SK-N-MC (cell line): Measurements from ENCODE around the gene PAX5.

Source experiments
- DNase-seq: peaks from one replicate; pipeline ENCODE4 v3.0.0-alpha.2; 2011; ENCODE audit warnings: low read depth, low spot score
- H3K27ac ChIP-seq: fragments of 200-600 bp; sonication (generic); 2 replicates; pipeline ENCODE4 v1.5.1; 2016; ENCODE audit warnings: mixed run types
- H3K36me3 ChIP-seq: fragments of 200-600 bp; sonication (generic); 2 replicates; pipeline ENCODE4 v1.6.1; 2017; ENCODE audit warnings: antibody characterized with exemption, low read length, mixed read lengths; ENCODE audit not compliant: insufficient read depth
- H3K4me3 ChIP-seq: fragments of 200-600 bp; sonication (generic); 2 replicates; pipeline ENCODE4 v1.5.1; 2016
- H3K9ac ChIP-seq: fragments of 200-600 bp; sonication (generic); 2 replicates; pipeline ENCODE4 v1.8.0; 2017; ENCODE audit warnings: mixed run types, mixed read lengths; ENCODE audit not compliant: insufficient read length
- H3K9me3 ChIP-seq: fragments of 200-600 bp; sonication (generic); 2 replicates; pipeline ENCODE4 v1.6.1; 2017; ENCODE audit warnings: low read depth, mild to moderate bottlenecking, antibody characterized with exemption, low read length, moderate library complexity, mixed read lengths
- EZH2 ChIP-seq: fragments of 200-600 bp; sonication (generic); IDR thresholded peaks from one replicate; pipeline ENCODE4 v1.6.1; 2017; ENCODE audit warnings: antibody characterized with exemption
- FOXP2 ChIP-seq: optimal IDR thresholded peaks from 2 replicates; pipeline ENCODE3; 2011; ENCODE audit warnings: mild to moderate bottlenecking, moderate library complexity; ENCODE audit not compliant: insufficient read depth; ENCODE audit errors: extremely low read length, control extremely low read depth
- POLR2AphosphoS5 ChIP-seq: IDR thresholded peaks from 2 replicates; pipeline ENCODE4 v1.6.1; 2012; ENCODE audit warnings: mild to moderate bottlenecking, low read depth, low read length, borderline replicate concordance

PAX5 gene

DNA sequence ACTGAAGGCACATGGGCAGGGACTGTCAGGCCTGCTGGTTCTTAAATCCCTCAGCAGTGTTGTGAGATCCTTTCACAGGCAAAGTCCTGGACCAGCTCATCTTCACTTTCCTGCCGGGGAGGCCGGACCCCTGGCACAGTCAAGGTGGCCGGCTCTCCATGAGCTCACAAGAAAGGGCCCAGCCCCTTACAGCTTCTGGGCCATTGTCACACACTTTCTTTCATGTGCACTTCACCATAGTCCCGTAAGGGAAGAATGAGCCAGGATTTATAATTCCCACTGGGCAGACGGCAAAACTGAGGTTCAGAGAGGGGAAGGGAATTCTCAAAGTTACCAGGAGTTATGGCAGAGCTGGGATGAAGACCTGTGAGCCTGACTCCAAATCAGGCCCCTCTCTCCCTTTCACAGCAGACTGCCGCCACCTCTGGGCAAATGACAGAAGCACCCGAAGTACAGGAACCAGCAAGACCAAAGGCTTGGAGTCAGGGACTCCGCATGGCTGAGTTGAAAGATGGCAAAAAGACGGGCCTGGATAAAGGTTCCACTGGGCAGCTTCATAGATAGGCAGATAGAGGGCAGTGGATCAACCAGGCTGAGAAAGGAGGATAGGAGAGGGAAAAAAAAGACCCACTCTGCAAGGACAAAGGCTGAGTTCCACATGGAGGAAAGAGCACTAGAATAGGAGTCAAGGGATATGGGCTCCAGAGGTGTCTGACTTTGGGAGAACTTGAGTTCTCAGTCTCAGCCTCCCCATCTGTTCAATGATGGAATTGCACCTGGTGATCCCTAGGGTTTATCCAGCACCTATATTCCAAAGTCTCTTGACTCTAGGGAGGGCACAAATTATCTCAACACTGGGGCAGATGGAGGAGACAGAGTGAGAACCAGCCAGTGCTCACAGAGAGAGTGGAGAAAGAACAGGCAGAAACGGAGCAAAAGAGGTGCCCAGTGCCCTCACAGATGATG, 128.7 kb downstream of the PAX5 start:
- no peak for TF ChIP-seq EZH2
- no peak for TF ChIP-seq POLR2AphosphoS5
- TF ChIP-seq FOXP2 = no peak
- Histone ChIP-seq H3K36me3 (no peaks in the 10 kb centered on the region), H3K27ac (no peak overlapping the region), H3K9me3 (no peaks in the 10 kb centered on the region), H3K9ac (no peak overlapping the region), H3K4me3 (no peak overlapping the region)
- no peak for DNase-seq

DNA sequence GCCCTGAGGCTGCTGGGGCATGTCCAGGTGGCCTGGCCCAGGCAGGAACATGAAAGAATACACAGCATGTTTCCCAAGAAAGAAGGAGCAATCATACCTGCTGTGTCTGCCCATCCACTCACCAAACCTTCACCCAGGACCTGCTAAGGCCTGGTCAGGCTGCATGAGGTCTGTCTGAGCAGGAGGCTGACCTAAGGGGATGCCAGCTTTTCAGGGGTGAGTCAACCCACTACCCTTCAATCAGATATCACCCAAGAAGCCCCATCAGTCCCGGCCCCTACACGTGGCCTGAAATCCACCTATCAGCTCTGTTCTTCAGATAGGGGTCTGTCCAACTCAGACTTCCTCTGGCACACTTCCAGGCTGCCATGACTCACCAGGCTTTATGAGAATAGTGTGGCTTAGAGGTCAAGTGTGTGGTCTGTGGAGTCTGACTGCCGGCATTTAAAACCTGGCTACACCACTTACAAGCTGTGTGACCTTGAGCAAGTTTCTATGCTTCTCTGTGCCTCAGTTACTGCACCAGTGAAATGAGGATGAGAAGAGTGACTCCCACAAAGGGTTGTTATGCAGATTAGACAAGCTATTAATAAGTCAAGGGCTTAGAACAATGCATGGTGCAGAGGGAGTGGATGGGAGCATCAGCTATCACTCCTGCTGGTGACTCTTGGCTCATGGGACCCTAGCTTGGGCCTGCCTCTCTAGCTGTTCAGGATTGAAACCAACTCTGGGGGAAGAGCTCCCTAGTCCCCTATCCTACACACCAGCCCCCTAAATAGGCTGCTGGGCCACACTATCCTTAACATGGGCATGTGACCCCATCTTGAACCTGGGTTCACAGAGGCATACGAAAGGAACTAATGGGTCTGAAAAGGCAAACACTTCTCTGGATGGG, 130.3 kb downstream of the PAX5 start:
- DNase-seq = no peak
- Histone ChIP-seq H3K9me3 (no peaks in the 10 kb centered on the region), H3K4me3 (no peak overlapping the region), H3K36me3 (no peaks in the 10 kb centered on the region), H3K9ac (no peak overlapping the region), H3K27ac (no peak overlapping the region)
- TF ChIP-seq FOXP2 = no peak
- no peak for TF ChIP-seq EZH2
- TF ChIP-seq POLR2AphosphoS5 = no peak

DNA sequence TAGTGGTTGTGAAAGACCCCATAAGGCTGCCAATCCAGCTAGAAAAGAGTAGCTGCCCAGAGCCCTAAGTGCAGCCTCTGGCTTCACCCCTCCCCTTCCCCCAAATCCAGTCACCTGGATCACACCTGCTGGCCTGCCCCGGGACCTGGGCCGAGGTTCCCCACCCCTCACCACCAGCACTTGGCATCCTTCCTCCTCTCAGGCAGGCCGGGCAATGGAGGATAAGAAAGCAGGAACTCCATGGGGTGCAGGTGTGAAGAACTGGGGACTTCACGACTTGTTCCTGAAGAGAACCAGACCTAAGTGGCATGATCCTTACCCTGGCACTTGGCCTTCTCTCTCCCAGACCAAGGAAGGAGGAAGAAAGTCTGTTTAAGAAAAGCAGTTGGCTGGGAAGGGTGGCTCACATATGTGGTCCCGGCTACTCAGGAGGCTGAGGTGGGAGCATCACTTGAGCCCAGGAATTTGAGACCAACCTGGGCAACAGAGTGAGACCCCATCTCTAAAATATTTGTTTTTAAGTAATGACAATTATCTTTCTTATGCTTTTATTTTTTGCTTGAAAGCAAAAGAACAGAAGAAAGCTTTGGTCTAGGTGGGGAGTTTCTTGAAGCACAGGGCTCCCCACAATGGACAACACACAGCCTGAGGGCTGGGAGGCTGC, 131.1 kb downstream of the PAX5 start:
- Histone ChIP-seq H3K4me3 (no peak overlapping the region), H3K9me3 (no peaks in the 10 kb centered on the region), H3K27ac (no peak overlapping the region), H3K36me3 (no peaks in the 10 kb centered on the region), H3K9ac (no peak overlapping the region)
- no peak for DNase-seq
- TF ChIP-seq POLR2AphosphoS5 (no peak), FOXP2 (no peak), EZH2 (no peak)

DNA sequence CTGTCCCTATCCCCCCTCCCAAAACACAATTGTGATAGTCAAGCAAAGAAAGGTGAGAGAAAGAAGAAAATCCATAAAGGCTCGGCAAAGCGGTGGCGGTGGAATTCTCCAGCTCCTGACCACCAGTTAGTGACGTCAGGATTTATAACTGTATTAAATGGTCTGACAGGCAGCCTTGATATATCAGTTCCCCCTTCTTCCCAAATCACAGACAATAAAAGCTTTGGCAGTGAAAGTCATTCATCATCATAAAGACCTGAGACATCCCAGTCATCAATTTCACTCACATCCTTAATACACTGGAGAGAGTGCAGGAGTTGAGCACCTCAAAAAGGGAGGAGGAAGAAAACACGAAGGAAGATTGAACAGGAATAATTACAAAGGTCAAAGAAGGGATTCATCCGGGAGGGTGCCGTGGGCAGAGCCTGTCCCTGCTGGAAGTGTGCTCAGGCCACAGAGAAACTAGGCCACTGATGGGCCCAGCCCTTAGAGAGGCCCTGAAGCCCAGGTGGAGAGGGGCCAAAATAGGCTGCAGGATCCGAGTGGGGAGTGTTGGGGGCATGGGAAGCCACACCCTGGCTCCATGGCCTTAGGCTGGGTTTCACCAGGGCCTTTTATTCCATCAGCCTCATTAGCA, 131.9 kb downstream of the PAX5 start:
- Histone ChIP-seq H3K36me3 (no peaks in the 10 kb centered on the region), H3K4me3 (no peak overlapping the region), H3K9me3 (no peaks in the 10 kb centered on the region), H3K27ac (no peak overlapping the region), H3K9ac (no peak overlapping the region)
- DNase-seq = no peak
- TF ChIP-seq FOXP2 = no peak
- no peak for TF ChIP-seq POLR2AphosphoS5
- no peak for TF ChIP-seq EZH2

DNA sequence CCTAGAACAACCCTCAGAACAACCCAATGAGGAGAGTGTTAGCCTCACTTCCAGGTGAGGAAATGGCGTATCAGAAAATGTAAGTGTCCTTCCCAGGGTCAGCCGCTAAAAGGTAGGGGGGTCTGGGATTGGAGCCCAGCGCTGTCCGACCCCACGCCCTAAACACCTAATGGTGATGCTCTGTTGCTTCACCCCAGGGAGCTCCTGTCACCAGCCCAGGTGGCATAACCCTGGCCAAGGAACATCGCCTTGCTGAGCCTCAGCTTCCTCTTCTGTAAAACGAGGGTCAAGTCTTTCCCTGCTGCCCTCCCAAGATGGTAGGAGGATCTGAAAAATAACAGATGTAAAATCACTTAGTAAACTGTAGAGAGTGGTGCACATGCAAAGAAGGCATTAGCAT, 132.5 kb downstream of the PAX5 start:
- Histone ChIP-seq H3K27ac (no peak overlapping the region), H3K9me3 (no peaks in the 10 kb centered on the region), H3K4me3 (no peak overlapping the region), H3K36me3 (no peaks in the 10 kb centered on the region), H3K9ac (no peak overlapping the region)
- no peak for DNase-seq
- TF ChIP-seq POLR2AphosphoS5 = no peak
- no peak for TF ChIP-seq EZH2
- no peak for TF ChIP-seq FOXP2

DNA sequence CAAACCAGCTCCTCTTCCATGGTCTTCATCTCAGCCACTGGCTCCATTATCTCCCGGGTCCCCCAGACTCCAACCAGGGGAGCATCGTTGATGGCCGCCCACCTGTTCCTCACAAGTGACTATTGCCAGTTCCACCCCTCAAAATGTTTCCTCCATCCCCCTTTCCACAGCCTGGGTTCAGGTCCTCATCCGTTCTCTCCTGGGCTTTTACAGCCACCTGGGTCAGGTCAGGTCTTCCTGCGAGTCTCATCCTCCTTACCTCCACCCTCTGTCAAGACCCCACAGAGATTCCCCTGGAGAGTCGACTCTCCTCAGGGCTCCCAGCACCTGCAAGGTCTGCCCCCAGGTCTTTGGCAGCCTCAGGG, 133.2 kb downstream of the PAX5 start:
- no peak for TF ChIP-seq POLR2AphosphoS5
- no peak for TF ChIP-seq FOXP2
- TF ChIP-seq EZH2 = no peak
- H3K9me3 ChIP-seq = no peaks in the 10 kb centered on the region

DNA sequence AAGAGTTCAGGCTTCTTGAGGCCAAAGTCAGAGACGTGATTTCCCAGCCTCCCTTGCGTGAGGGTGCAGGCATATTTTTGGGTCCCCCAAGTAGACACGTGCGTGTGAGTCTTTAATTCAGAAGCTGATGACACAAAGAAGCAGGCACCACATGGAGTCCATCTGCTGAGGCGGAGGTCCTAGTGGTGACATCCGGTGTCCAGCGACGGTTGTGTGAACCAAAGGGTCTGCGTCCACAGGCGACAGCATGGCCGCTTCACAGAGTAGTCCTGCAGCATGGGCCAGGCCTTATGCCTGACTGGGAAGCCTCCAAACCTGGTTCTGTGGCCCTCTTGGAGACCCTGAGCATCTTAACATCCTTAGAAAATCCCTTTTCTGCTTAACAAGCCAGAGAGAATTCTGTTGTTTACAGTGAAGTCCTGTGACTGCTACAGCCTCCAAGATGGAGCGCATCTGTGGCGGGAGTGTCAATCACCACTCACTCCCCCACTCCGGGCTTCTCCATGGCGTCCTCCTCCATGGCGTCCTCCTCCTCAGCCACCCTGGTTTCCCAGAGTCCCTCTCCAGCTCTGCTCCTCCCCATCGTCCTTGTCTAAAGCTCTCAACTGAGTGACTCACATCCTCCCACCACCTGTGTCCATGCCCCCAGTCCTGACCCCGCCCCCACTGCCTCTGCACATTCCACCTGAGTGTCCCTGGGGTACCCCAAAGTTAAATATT, 133.8 kb downstream of the PAX5 start:
- H3K27ac ChIP-seq = no peak overlapping the region
- DNase-seq = no peak
- TF ChIP-seq EZH2 = no peak
- no peak for TF ChIP-seq POLR2AphosphoS5
- no peak for TF ChIP-seq FOXP2
- H3K4me3 ChIP-seq = no peak overlapping the region
- H3K9me3 ChIP-seq = no peaks in the 10 kb centered on the region
- H3K9ac ChIP-seq = no peak overlapping the region
- H3K36me3 ChIP-seq = no peaks in the 10 kb centered on the region

More for the DNA sequence above, 133.2 kb downstream of the PAX5 start:
- Histone ChIP-seq H3K27ac (no peak overlapping the region), H3K4me3 (no peak overlapping the region), H3K36me3 (no peaks in the 10 kb centered on the region), H3K9ac (no peak overlapping the region)
- DNase-seq = no peak
